Osteoblast (primary cell): Measurements from ENCODE around the gene PHACTR2. TPM values are rescaled to one million over a fixed set of nuclear protein-coding genes. Genes with fewer than 3 reads are reported as not detected.

Experiments used
- DNase-seq: peaks from one replicate; pipeline ENCODE4 v3.0.0; 2011; ENCODE audit warnings: low spot score, mixed read lengths; ENCODE audit not compliant: insufficient read length; ENCODE audit errors: missing footprints
- H2AFZ ChIP-seq: 2 replicates; pipeline ENCODE4 v1.6.0; 2011; ENCODE audit warnings: mild to moderate bottlenecking, low read length
- H3K27ac ChIP-seq: 2 replicates; pipeline ENCODE4 v1.5.1; 2011; ENCODE audit warnings: mild to moderate bottlenecking, low read depth, low read length, moderate library complexity
- H3K27me3 ChIP-seq: 2 replicates; pipeline ENCODE4 v1.6.0; 2012; ENCODE audit warnings: mild to moderate bottlenecking, control low read depth, inconsistent platforms, low read length, moderate library complexity; ENCODE audit not compliant: insufficient read depth
- H3K36me3 ChIP-seq: 2 replicates; pipeline ENCODE4 v1.5.1; 2011; ENCODE audit warnings: mild to moderate bottlenecking, low read length, control low read depth, moderate library complexity; ENCODE audit not compliant: insufficient read depth
- H3K4me1 ChIP-seq: 2 replicates; pipeline ENCODE4 v1.5.1; 2011; ENCODE audit warnings: mild to moderate bottlenecking, low read length, control low read depth, moderate library complexity; ENCODE audit not compliant: insufficient read depth
- H3K4me2 ChIP-seq: 2 replicates; pipeline ENCODE4 v1.6.0; 2011; ENCODE audit warnings: mild to moderate bottlenecking, low read length; ENCODE audit not compliant: insufficient read depth
- H3K4me3 ChIP-seq: fragments of 200-600 bp; sonication (generic); 3 replicates; pipeline ENCODE4 v1.5.1; 2012; ENCODE audit warnings: mild to moderate bottlenecking, low read length, inconsistent platforms; ENCODE audit not compliant: insufficient read depth
- H3K79me2 ChIP-seq: 2 replicates; pipeline ENCODE4 v1.6.0; 2012; ENCODE audit warnings: mild to moderate bottlenecking, low read length, control low read depth, inconsistent platforms; ENCODE audit not compliant: insufficient read depth
- H3K9me3 ChIP-seq: 2 replicates; pipeline ENCODE4 v1.5.1; 2011; ENCODE audit warnings: low read depth, low read length, control low read depth
- H4K20me1 ChIP-seq: 2 replicates; pipeline ENCODE4 v1.6.0; 2012; ENCODE audit warnings: mild to moderate bottlenecking, low read length, control low read depth; ENCODE audit not compliant: insufficient read depth
- total RNA-seq: library from RNA; depleted of rRNA; stranded (reverse); fragments of >200 nt; gene quantifications from 2 replicates; pipeline ENCODE4 v1.2.3, GENCODE V29; 2012
- TF ChIP-seq, protein P1 (sequence below): IDR thresholded peaks from 2 replicates; pipeline ENCODE4 v1.5.1; 2011; ENCODE audit warnings: mild to moderate bottlenecking, low read depth, low read length, moderate library complexity; ENCODE audit errors: extremely low read depth

The PHACTR2 gene
- total RNA-seq, 1 donor: 71.7 TPM

- H2AFZ ChIP-seq: no peak overlapping the region
- H3K27me3 ChIP-seq: no peaks in the 10 kb centered on the region
- H3K4me2 ChIP-seq: no peak overlapping the region
- DNase-seq: peak; percentile 31
- peaks cover 6% of the 10 kb centered on the region for H4K20me1 ChIP-seq
- H3K36me3 ChIP-seq: peaks cover 3% of the 10 kb centered on the region
- H3K4me3 ChIP-seq: no peak overlapping the region
- H3K4me1 ChIP-seq: no peaks in the 10 kb centered on the region
- TF ChIP-seq, protein P1, sequence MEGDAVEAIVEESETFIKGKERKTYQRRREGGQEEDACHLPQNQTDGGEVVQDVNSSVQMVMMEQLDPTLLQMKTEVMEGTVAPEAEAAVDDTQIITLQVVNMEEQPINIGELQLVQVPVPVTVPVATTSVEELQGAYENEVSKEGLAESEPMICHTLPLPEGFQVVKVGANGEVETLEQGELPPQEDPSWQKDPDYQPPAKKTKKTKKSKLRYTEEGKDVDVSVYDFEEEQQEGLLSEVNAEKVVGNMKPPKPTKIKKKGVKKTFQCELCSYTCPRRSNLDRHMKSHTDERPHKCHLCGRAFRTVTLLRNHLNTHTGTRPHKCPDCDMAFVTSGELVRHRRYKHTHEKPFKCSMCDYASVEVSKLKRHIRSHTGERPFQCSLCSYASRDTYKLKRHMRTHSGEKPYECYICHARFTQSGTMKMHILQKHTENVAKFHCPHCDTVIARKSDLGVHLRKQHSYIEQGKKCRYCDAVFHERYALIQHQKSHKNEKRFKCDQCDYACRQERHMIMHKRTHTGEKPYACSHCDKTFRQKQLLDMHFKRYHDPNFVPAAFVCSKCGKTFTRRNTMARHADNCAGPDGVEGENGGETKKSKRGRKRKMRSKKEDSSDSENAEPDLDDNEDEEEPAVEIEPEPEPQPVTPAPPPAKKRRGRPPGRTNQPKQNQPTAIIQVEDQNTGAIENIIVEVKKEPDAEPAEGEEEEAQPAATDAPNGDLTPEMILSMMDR: no peak
- H3K27ac ChIP-seq: no peak overlapping the region
- H3K9me3 ChIP-seq: no peaks in the 10 kb centered on the region
- peaks cover 29% of the 10 kb centered on the region for H3K79me2 ChIP-seq
Measured at GRCh38 chr6:143743301-143744166, 65.8 kb downstream of the PHACTR2 start.

GRCh38 chr6:143744551-143745165 lies 66.9 kb downstream of the PHACTR2 start:
- H3K27ac ChIP-seq: no peak overlapping the region
- H3K4me2 ChIP-seq: no peak overlapping the region
- H4K20me1 ChIP-seq: peaks cover 6% of the 10 kb centered on the region
- no peak overlapping the region for H2AFZ ChIP-seq
- no peaks in the 10 kb centered on the region for H3K27me3 ChIP-seq
- no peaks in the 10 kb centered on the region for H3K4me1 ChIP-seq
- H3K79me2 ChIP-seq: peaks cover 29% of the 10 kb centered on the region
- no peak for DNase-seq
- peaks cover 3% of the 10 kb centered on the region for H3K36me3 ChIP-seq
- H3K4me3 ChIP-seq: no peak overlapping the region
- no peaks in the 10 kb centered on the region for H3K9me3 ChIP-seq
- TF ChIP-seq, protein P1: no peak

DNA sequence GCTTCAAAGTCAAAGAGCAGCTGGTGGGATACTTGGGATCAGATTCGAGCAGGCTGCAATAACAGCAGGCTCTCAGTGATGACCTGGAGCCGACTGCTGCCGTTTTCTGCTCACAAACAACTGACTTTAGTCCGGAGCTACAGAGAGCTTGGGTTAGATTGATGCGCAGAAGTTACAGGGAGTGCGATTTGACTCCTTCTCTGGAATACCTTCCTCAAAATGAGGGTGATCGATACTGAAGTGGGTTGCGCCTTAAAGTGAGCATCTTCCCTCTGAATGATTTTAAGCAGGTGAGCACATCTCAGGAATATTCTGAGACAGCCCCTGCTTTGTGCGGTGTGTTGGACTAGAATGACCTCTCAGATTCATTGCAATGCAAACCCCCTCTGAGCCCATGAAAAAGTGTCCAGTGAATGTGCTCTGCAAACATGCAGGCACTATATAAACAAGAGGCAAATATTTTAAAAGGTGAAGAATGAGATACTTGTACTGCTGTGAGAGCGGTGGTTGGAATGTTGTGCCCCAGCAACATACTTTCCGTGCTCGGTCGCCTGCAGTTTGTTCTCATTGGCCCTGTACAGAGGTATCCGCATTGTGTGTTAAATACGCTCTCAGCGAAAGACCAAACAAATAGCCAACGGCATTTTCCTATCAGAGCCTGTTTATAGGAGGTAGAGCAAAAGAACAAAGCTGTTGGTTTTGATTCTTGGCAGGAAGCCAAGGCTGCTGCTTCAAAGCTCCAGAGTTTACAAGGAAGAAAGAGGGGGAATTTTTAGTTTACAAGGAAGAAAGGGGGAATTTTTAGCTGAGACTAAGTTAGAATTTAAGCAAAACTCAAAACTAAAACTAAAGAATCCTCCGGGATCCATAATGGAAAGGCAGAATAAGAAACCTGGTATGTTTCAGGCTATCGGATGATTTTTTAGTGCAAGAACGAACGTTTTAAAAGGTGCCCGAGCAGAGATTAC lies 67.7 kb downstream of the PHACTR2 start:
- Histone ChIP-seq H3K9me3 (no peaks in the 10 kb centered on the region), H3K79me2 (peaks cover 29% of the 10 kb centered on the region), H3K27me3 (no peaks in the 10 kb centered on the region), H3K27ac (no peak overlapping the region), H4K20me1 (peaks cover 6% of the 10 kb centered on the region), H3K4me1 (no peaks in the 10 kb centered on the region), H3K4me3 (no peak overlapping the region), H3K36me3 (peaks cover 3% of the 10 kb centered on the region), H2AFZ (no peak overlapping the region), H3K4me2 (no peak overlapping the region)
- DNase-seq: peak; percentile 66
- TF ChIP-seq, protein P1: no peak
